ENCODE measurements around the gene SLC25A45.

The SLC25A45 gene, protein sequence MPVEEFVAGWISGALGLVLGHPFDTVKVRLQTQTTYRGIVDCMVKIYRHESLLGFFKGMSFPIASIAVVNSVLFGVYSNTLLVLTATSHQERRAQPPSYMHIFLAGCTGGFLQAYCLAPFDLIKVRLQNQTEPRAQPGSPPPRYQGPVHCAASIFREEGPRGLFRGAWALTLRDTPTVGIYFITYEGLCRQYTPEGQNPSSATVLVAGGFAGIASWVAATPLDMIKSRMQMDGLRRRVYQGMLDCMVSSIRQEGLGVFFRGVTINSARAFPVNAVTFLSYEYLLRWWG

DNA sequence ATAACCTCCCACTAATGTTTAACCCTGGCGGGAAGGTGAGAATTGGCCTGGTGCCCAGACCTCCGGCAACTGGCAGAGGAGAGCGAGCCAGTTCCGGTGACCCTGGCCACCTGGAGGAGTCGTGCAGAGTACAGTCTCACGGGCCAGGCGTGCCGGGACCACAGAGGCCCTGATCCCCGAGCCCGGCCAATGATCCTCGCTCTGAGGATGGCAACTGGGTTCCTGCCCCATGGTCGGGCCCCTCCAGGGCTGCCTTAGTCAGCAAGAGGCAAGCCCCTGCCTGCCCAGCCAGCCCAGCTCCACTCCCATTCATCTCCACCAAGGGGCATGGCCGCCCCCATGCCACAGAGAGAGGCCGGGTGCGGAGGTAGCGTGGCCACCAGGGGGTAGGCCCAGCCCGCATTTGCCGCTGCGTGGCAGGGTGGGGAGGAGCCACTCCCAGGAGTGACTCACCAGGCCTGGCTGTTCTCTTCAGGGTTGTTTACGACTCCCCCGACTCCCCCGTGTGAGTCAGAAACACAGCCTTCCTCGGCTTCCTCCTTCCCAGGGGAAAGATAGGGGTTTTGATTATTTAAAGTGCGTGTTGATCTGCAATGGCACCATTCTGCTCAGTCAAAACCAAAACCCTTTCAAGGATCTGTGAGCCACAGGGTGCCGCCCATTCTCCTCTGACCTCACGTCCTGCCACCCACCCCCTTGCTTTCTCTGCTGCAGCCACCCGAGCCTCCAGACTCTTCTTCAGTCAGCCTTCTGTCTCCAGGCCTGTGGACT is at the start of gene SLC25A45:
TSS of gene SLC25A45 (minus strand) at position 614 of the 771 bp plus-strand sequence. CDS start 695 bp downstream, outside the sequence.
- TF ChIP-seq, protein P1, sequence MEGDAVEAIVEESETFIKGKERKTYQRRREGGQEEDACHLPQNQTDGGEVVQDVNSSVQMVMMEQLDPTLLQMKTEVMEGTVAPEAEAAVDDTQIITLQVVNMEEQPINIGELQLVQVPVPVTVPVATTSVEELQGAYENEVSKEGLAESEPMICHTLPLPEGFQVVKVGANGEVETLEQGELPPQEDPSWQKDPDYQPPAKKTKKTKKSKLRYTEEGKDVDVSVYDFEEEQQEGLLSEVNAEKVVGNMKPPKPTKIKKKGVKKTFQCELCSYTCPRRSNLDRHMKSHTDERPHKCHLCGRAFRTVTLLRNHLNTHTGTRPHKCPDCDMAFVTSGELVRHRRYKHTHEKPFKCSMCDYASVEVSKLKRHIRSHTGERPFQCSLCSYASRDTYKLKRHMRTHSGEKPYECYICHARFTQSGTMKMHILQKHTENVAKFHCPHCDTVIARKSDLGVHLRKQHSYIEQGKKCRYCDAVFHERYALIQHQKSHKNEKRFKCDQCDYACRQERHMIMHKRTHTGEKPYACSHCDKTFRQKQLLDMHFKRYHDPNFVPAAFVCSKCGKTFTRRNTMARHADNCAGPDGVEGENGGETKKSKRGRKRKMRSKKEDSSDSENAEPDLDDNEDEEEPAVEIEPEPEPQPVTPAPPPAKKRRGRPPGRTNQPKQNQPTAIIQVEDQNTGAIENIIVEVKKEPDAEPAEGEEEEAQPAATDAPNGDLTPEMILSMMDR (IDR thresholded peaks at IDR 0.05; ENCODE audit: borderline replicate concordance, insufficient read depth, low read depth, low read length) = peak; percentile 76
- peak within 1 kb of the TSS; percentile 57 for H3K4me3 ChIP-seq (ENCODE audit: low read depth, low read length)

DNA sequence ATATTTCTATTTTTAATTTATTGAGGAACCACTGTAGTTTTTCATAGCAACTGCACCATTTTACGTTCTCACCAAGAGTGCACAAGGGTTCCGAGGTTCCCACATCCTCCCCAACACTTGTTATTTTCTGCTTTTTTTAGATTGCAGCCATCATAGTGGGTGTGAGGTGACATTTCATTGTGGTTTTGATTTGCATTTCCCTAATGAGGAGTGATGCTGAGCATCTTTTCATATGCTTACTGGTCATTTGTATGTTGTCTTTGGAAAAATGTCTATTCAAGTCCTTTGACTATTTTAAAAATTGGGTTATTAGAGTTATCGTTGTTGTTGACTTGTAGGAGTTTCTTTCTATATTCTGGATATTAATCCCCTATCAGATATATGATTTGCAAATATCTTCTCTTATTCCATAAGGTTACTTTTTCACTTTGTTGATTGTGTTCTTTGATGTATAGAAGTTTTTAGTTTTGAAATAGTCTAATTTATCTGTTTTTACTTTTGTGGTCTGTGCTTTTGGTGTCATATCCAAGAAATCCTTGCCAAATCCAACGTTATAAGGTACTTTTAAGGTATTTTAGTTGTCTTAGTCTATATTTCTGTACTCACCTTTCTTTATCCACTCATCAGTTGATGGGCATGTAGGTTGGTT is 49.1 kb upstream of the SLC25A45 start:
- no peak overlapping the region for H3K4me3 ChIP-seq (ENCODE audit: low read depth, low read length)
- TF ChIP-seq, protein P1 (IDR thresholded peaks at IDR 0.05; ENCODE audit: borderline replicate concordance, insufficient read depth, low read depth, low read length) = no peak

DNA sequence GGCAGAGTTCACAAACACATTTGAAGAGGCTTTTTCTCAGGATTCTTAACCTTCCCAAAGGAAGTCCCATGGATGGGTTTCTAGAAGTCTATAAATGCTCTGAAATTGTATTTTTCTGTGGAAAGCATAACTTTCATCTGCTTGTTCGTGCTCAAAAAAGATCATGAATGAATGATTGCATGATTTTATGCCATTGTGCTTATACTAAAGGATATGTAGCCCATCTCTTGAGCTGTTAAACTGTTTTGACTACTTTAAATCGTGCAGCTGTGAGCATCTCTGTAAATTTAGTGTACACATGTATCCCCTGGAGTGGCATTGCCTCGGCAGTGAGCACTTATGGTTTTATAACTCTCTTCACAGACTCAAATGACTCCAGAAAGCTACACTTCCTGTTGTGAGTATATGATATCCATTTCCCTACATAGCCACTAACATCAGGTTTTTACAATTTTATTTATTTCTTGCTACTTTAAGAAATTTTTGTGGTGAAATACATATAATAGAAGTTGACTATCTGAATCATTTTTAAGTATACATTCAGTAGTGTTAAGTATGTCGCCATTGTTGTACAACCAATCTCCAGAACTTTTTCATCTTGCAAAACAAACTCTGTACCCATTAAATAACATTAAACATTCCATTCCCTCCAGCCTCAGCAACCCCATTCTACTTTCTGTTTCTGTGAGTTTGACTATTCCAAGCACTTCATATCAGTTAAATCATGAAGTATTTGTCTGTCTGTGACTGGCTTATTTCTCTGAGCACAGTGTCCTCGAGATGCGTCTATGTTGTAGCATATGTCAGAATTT is 48.2 kb upstream of the SLC25A45 start:
- TF ChIP-seq, protein P1 (IDR thresholded peaks at IDR 0.05; ENCODE audit: borderline replicate concordance, insufficient read depth, low read depth, low read length) = no peak
- peak overlapping the region; percentile 46 for H3K4me3 ChIP-seq (ENCODE audit: low read depth, low read length)

DNA sequence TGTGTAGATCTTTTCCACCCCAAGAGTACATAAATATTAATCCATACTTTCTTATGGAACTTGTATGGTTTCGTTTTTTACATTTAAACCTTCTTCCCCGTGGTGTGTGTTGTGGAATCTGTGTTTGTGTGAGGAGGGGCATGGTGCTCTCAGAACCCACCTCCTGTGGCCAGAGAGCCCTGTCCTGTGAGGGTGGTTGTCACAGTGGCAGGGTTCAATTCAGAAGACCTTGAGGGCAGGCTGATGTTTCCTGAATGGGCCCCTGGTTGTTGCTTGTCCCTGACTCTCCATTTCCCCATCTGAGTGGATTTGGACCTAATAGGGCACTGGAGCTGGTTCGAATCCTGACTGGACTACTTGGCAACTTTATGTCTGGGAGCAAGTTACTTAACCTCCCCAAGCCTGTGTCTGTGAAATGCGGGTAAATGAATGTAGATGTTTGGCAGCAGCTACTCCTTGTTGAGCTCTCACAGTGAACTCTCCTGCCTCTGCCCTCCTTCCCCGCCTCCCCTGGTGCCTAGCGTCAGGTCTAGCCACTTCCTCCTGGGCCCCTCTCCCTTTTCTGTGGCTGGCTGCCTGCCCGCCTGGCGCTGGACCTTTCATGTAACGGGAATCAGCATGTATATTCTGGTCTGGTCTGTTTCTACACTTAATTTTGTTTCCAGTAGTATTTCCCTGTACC is 47.4 kb upstream of the SLC25A45 start:
- TF ChIP-seq, protein P1 (IDR thresholded peaks at IDR 0.05; ENCODE audit: borderline replicate concordance, insufficient read depth, low read depth, low read length) = no peak
- H3K4me3 ChIP-seq (ENCODE audit: low read depth, low read length) = peak overlapping the region; percentile 46

DNA sequence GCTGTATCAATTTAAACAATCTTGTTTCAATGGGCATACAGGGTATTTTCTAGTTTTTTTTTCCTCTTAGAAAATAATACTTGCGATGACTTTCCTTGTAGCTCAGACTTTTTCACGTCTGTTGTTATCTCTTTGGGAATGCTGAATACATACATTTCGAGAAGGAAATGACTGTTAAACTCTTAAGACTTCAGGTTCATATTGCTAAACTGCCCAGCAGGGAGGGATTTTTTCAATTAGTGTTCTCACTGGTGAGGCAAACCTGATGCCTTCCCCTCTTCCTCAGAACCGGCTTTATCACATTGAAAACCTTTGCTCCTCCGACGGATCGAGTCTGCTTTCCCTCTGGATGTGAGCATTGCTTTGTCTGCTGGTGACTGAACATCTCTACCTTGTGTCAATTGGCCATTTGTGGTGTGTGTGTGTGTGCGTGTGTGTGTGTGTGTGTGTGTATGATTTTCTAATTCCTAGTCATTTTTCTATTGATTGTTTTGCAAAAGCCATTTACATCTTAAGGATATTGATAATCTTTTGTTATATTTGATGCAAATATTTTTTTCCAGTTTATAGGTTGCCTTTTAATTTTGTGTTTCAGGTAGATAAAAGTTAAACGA is 46.7 kb upstream of the SLC25A45 start:
- TF ChIP-seq, protein P1 (IDR thresholded peaks at IDR 0.05; ENCODE audit: borderline replicate concordance, insufficient read depth, low read depth, low read length) = no peak
- H3K4me3 ChIP-seq (ENCODE audit: low read depth, low read length) = peak overlapping the region; percentile 43

DNA sequence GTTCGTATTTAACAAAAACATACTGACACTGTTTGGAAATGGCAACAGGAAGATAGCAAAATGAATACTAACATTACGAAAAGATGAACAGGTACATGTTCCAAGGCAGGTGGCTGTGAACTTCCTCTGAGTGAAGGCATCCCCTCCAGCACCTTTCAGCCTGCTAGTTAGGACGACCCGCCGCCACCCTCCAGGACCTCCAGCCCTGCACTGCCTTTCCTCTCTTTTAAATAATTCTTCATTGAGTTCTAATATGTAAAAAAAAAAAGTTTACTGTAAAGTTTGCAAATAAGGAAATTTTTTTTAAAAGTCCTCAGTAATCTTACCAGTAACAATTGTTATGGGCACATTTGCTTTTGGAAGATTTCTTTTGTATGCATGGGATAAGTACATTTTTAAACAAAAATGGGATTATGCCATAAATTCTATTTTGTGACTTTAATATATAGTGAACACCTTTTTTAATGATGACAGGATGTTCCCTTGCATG is 46.2 kb upstream of the SLC25A45 start:
- H3K4me3 ChIP-seq (ENCODE audit: low read depth, low read length) = peak overlapping the region; percentile 43

More for the DNA sequence above, 46.2 kb upstream of the SLC25A45 start:
- TF ChIP-seq, protein P1 (IDR thresholded peaks at IDR 0.05; ENCODE audit: borderline replicate concordance, insufficient read depth, low read depth, low read length) = no peak
